Right ventricle myocardium superior (tissue), 1 donor: ENCODE measurements around the gene SCAF11. TPM values are rescaled to one million over a fixed set of nuclear protein-coding genes. Genes with fewer than 3 reads are reported as not detected.

Experiments used
- ATAC-seq: fragments of 200-7000 bp; cut with Tn5 transposase; one replicate; pipeline ENCODE4 v1.9.1; 2020; ENCODE audit warnings: mild to moderate bottlenecking; ENCODE audit not compliant: poor library complexity
- DNase-seq: peaks from one replicate; pipeline ENCODE4 v3.0.0-alpha.2; 2020
- intact Hi-C: fragments of 100-400 bp; cut with DNase I; formaldehyde crosslinking; loops from one replicate; pipeline ENCODE4 v1.11.2; 2022
- total RNA-seq: library from RNA; stranded (reverse); fragmentation: NEBNext Ultra II Directional; extraction: Animal tissue kit (Norgen Biotek cat#: 25700); gene quantifications from one replicate; pipeline ENCODE4 v1.2.1, GENCODE V29; 2021
- donor health status: DM: no; HTN: yes; CAD: no; lungs with severe emphysema.

The SCAF11 gene
- total RNA-seq, 1 donor from 2014 or later = 75.3 TPM

GRCh38 chr12:45988264-45988663 lies 2.1 kb downstream of the SCAF11 start:
- ATAC-seq (no peak), DNase-seq (no peak)
- intact Hi-C loops = no loop called here

GRCh38 chr12:45987340-45987727 lies 3.0 kb downstream of the SCAF11 start:
- no peak for ATAC-seq
- intact Hi-C loops = no loop called here
- DNase-seq = no peak

GRCh38 chr12:45986641-45987339 lies 3.6 kb downstream of the SCAF11 start:
- DNase-seq = no peak
- ATAC-seq = no peak
- intact Hi-C loops = no loop called here

- DNase-seq (no peak), ATAC-seq (no peak)
- intact Hi-C loops = no loop called here
These were observed 9.1 kb downstream of the SCAF11 start for GRCh38 chr12:45981075-45981837.

- ATAC-seq = peak; percentile 38
- DNase-seq = no peak
- intact Hi-C loops = no loop called here
These were observed 9.8 kb downstream of the SCAF11 start for GRCh38 chr12:45980540-45980939.

- intact Hi-C loops = no loop called here
- no peak for DNase-seq
- ATAC-seq = no peak
These were observed 12.3 kb downstream of the SCAF11 start for GRCh38 chr12:45978108-45978507.

- no peak for DNase-seq
- ATAC-seq = no peak
- intact Hi-C loops = no loop called here
These were observed 12.8 kb downstream of the SCAF11 start for GRCh38 chr12:45977620-45978019.

GRCh38 chr12:45975506-45975905 lies 14.9 kb downstream of the SCAF11 start:
- ATAC-seq = peak; percentile 41
- no peak for DNase-seq
- intact Hi-C loops = no loop called here

- ATAC-seq (peak; percentile 63), DNase-seq (no peak)
- intact Hi-C loops = no loop called here
These were observed 15.5 kb downstream of the SCAF11 start for GRCh38 chr12:45974883-45975282.

GRCh38 chr12:45974171-45974719 lies 16.1 kb downstream of the SCAF11 start:
- intact Hi-C loops = no loop called here
- DNase-seq = no peak
- no peak for ATAC-seq

- DNase-seq = no peak
- intact Hi-C loops = no loop called here
- ATAC-seq = no peak
These were observed 16.8 kb downstream of the SCAF11 start for GRCh38 chr12:45973526-45973925.

- DNase-seq (no peak), ATAC-seq (no peak)
- intact Hi-C loops = no loop called here
These were observed 20.0 kb downstream of the SCAF11 start for GRCh38 chr12:45970391-45970790.

- intact Hi-C loops = no loop called here
- ATAC-seq (no peak), DNase-seq (no peak)
These were observed 21.3 kb downstream of the SCAF11 start for GRCh38 chr12:45969084-45969483.

GRCh38 chr12:45966486-45966885 lies 23.9 kb downstream of the SCAF11 start:
- DNase-seq = no peak
- peak; percentile 86 for ATAC-seq
- intact Hi-C loops = no loop called here

GRCh38 chr12:45962553-45963325 lies 27.6 kb downstream of the SCAF11 start:
- intact Hi-C loops = no loop called here
- no peak for ATAC-seq
- DNase-seq = no peak

GRCh38 chr12:45959728-45960127 lies 30.6 kb downstream of the SCAF11 start:
- ATAC-seq = no peak
- intact Hi-C loops = no loop called here

GRCh38 chr12:45959025-45959424 lies 31.3 kb downstream of the SCAF11 start:
- DNase-seq = no peak
- intact Hi-C loops = no loop called here
- peak; percentile 36 for ATAC-seq

More at GRCh38 chr12:45959728-45960127, 30.6 kb downstream of the SCAF11 start:
- no peak for DNase-seq

GRCh38 chr12:45948546-45948945 lies 41.8 kb downstream of the SCAF11 start:
- intact Hi-C loops = no loop called here
- no peak for ATAC-seq

GRCh38 chr12:45946435-45946834 lies 43.9 kb downstream of the SCAF11 start:
- no peak for DNase-seq
- intact Hi-C loops = no loop called here
- ATAC-seq = no peak

More at GRCh38 chr12:45948546-45948945, 41.8 kb downstream of the SCAF11 start:
- no peak for DNase-seq
